ENCODE results near the gene POU2F3.

POU2F3 gene

GRCh38 chr11:120293038-120293800 lies 53.3 kb downstream of the POU2F3 start:
- no peak for DNase-seq

DNA sequence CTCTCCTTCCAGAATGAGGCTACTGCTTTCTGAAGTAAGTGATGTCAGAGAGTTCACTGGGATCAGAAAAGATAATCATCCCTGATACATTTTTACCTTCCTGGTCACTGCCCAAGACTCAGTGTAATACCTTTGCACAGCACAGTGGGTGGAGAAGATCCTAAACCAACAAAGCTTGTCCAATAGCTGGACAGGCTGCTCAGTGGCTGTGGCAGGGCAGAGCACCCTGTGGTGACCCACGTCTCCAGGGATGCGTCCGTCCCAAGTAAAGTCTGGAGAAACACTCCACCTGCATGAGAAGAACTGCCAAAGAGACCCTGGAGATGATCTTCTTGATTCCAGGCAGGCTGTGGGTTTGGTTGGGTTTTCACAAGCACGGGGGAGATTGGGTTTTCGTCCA lies 54.2 kb downstream of the POU2F3 start:
- no peak for DNase-seq

DNA sequence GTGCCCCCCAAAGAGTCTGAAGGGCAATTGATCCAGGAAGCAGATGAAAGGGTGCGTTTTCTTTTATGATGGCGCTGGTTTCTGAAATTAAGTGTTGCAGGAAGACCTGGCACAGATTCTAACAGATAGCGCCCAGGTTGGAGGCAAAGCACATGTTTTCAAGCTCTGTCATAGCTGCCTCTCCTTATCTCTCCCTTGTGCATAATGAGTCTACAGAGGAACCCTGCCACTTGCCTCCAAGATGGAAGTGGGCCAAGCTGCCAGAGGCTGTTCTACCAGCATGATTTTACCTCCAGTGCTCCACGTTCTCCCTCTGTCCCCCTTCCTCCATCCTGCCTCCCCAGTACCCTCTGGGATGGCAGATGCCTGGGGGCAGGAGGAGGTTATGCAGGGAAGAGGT lies 55.2 kb downstream of the POU2F3 start:
- no peak for DNase-seq

DNA sequence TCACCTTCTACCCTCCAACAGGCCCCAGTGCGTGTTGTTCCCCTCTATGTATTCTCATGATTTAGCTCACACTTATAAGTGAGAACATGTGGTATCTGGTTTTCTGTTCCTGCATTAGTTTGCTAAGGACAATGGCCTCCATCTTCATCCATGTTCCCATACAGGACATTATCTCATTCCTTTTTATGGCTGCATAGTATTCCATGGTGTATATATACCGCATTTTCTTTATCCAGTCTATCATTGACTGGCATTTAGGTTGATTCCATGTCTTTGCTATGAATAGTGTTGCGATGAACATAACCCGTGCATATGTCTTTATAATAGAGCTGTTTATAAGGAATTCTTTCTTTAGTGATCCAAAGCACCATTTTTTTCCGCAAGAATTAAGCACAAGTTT lies 56.6 kb downstream of the POU2F3 start:
- no peak for DNase-seq

DNA sequence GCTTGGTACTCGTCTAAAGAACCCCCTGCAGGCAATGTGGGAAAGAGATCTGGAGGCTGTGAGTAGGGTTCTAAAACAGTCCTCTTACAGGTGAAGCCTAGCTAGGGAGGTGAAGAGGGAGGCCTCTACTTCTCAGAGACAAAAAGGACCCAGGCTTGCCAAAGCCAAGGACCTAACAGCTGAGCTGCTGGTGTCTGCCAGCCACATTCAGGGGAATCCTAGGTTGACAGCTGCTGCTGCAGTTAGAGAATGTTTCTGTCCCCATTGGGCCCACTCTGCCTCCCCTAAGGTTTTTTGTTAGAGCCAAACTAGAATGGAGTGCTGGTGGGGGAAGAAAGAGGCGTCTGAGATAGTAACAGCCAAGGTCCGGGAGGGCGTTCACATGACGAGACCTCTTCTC lies 58.5 kb downstream of the POU2F3 start:
- no peak for DNase-seq

DNA sequence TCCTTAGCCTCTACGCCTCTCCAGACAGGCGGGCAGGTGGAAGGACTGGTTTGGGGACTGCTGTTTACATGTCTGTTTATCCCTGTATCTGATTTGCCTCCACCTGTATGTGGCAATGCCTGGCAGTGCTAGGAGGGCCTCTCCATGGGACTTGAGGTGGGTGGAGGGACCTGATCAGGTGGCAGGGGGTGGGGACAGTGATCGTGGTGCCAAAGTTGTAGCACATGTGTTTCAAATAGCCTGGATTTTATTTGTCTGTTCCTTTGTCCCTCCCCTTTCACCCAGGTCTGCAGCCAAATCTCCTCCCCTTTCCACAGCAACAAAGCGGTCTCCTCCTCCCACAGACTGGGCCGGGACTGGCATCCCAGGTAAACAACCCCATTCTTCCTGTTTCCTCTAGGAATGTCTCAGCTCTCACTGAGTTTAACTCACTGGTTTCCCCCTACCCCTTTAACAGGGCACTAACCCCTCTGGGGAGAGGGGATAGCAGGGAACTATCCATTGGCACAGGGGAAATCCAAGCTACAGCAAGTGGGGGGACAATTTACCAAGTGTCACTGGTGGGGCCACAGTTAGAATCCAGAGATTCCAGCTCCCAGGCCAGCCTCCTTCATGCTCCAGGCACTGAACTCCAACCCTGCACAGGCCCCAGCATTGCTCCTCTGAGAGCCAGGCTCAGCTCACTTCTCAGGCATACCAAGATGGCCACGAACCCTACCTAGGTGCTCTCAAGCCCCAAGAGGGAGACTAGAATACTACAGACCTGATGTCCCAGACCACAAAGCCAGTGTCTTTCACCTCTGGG lies 62.3 kb downstream of the POU2F3 start:
- DNase-seq, result no peak

- peak; percentile 54 for DNase-seq
Measured at GRCh38 chr11:120303004-120303637, 63.2 kb downstream of the POU2F3 start.

GRCh38 chr11:120304526-120304925 lies 64.6 kb downstream of the POU2F3 start:
- no peak for DNase-seq

DNA sequence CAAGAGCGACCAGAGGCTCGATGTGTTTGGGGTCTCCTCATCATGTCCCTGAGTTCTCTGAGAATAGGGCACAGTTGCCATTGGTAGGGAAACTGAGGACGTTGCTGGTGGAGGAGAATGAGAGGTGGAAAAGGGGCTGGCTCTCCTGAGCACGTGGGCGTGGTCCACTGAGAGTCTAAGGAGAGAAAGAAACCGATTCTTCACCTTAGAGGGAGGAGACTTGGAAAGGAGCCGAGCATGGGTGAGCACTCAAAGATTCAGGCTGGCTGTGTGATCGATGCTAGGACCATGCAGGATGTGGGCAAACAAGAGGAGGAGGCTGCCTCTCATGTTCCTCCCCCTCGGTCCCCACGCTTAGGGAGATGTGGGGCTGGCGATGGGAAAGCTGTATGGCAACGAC lies 65.3 kb downstream of the POU2F3 start:
- DNase-seq, result no peak

DNA sequence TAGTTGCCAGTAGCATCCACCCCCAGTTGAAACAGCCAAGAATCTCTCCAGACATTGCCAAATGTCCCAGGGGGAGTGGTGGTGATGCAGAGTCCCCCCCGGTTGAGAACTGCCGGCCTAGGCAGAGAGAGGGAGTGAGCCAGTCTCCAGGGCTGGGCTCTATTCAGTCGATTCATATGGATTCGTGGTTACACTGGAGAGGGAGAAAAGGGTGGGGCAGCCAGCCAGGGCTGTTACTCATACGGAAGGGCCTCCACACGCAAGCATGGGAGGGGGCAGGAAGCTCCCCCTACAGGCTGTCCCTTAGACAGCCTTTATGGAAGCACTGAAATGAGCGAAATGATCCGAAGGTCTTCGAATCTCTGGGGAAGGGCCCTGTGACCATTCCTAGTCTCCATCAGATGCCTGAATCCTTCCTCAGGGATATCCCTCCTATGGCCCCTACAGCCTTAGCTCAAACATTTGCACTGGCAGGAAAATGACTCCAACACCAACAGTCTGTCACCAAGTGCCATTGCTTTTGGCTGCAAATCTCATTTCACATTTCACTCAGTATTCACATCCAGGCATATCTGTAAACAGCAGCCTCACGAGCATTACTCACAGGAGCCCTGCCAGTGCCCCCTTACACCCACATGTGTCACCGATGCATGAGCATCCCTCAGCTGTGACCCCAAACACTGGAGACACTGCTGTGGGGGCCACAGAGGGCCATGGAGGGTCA lies 66.7 kb downstream of the POU2F3 start:
- DNase-seq, result no peak

DNA sequence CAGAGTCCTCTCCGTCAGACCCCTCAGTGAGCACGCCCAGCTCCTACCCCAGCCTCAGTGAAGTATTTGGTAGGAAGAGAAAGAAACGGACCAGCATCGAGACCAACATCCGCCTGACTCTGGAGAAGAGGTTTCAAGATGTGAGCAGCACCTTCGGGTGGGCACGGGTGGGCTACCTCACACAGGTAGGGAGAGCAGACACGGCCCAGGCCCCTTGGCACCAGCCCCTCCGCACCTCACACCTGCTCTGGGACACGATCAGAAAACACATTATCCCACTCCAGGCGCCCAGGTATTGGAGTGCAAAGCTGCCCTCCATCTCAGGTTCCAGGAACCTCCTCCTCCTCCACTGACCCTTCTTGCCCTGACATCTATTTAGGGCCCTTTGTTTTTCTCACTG lies 67.5 kb downstream of the POU2F3 start:
- no peak for DNase-seq

DNA sequence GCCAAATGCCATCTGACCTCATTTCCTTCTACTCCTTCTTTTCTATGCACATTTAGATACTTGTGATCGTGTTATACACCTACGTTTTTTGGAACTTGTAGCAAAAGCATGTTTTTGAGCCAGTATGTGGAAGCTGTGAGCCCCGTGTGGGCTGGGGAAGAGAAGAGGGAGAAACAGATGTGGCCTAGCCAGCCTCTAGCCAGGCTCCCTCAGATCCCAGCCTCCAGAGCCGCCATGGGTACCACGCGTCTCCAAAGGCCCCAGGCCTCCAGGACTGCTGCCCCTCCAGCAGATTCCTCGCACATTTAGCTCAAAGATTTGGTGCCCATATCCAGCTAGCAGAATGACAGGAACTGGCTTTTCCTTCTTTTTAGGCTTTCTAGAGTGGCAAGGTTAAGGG lies 68.1 kb downstream of the POU2F3 start:
- no peak for DNase-seq

GRCh38 chr11:120310870-120311269 lies 70.9 kb downstream of the POU2F3 start:
- no peak for DNase-seq

- no peak for DNase-seq
Measured at GRCh38 chr11:120314861-120315260, 74.9 kb downstream of the POU2F3 start.

- no peak for DNase-seq
Measured at GRCh38 chr11:120316880-120317688, 77.1 kb downstream of the POU2F3 start.

DNA sequence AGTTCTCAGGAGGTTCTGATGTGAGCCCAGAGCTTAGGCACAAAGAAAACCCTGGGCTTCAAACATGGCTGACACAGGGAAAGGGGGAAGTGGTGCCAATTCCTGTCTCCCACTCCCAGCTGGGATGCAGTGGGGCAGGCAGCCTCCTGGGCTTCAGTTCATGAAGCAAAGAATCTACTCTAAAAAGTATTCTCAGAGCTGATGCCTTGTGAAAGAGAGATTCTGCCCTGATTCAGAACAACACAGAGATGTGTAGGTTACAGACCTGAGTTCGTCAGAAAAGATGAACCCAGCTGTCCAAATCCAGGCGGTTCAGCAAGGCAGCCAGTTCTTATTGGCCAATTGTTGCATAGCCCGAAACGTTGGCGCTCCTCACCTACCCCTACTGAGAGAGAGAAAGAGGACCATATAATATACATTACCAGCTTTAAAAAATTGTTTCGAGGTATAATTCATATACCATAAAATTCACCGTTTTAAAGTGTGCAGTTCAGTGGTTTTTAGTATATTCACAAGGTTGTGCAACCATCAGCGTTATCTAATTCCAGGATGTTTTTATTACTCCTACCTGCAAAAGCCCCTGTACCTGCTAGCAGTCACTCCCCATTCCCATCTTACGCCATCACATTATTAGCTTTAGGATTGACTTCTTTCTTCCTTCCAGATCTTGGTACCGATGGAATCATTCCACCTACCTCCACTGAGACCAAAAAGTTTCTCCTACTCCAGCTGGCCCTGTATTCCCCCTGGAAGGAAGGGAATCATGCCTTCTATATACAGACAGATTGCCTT lies 77.9 kb downstream of the POU2F3 start:
- DNase-seq, result no peak

DNA sequence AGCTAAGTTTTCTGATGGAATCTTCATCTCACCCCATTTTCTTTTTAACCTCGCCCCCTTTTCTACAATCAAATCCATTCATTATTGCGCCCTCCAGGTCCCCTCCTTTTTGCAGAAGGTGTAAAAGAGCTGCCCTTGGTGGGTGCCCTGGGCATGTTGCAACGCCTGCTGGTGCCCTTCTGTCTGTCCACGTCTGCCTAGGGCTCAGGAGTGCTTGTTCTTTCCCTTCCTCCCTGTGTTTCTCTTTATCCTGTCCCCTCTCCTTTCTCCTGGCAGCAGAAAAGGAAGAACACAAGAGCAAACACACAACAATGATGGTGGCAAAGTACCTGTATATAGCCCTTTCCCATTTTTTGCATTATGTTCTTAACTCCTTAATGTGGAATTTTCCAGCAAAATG lies 79.0 kb downstream of the POU2F3 start:
- DNase-seq, result no peak

DNA sequence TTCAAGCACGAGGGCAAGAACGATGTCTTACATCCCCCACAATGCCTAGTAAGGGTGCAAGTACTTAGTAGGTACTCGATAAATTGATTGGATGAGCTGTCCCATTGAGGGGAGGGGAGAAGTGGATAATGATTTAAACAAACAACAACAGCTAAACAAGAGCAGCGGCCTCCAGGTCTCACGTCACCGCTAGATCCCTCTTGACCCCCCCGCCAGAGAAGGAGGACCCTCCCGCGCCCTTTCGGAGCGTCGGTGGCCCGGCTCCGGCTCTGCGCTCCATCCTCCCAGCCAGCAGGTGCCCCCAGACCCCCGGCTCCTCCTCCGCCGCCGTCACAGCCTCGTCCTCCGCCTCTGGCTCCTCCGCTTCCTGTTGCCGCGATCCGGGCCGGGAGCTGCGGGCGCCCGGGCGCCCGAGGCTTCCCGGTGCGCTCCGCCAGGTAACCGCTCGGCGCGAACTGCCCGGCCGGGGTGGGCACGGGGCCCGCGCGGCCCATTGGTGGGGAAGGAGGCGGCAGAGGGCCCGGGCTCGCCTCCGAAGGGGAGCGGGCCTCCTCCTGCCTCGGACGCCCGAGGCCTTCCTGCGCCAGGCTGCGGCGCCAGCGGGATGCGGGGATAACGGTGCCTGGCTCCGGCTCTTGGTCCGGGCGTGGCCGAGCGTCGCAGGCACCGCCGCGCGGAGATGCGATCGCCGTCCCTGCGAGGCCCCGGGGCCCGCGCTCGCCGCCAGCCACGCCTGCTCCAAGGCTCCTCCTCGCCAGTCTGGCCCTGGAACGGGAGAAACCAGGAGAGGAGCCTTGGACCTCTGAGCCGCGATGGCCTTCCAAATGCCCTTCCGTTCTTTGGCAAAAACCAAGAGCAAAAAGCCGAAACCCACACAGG lies 85.2 kb downstream of the POU2F3 start, which contains the start of gene TLCD5:
Gene TLCD5 (plus strand): TSS at position 368 of the 879 bp plus-strand sequence. CDS start 2,143 bp downstream, outside the sequence.
- DNase-seq, result peak; percentile 34

DNA sequence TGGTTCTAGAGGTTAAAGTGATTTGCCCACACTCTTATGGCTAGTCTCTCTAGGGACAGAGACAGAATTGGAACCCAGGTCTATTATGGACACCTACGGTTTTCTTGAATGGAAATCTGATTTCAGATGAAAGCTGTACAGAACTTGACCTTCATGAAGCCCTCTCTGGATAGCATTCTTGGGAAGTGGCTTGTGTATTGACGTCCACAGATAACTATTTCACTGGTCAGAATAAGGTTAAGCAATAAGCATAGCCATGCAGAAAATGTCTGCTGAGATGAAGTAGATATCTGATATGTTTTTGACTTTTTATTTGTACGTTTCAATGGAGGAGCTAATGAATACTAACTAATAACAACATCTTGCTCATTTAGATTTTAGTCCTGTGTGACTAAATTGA lies 86.3 kb downstream of the POU2F3 start:
- no peak for DNase-seq

DNA sequence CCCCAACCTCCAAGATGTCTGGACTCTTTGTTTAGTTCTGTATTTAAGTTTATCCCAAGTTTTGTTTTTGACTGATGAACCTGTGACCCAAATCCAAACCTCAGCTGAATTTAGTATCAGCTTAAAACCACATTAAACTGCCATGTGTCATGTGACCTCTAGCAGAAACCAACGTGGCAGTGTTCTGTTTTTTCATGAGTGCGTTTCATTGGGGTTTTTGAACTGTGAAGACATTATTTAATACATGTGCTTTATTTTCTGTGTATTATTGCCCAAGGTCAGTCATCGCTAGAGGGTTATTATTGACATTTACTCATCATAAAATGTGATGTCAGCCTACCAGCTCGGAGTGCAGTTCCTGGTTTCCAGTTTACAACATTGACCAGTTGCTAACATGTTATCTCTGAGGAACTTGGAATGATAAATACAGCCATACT lies 86.9 kb downstream of the POU2F3 start:
- DNase-seq, result no peak
